Astrocyte (in vitro differentiated cells and primary cell): ENCODE measurements around the gene ERG28.

Experiments
- EZH2 ChIP-seq: IDR thresholded peaks from 2 replicates; pipeline ENCODE4 v1.6.1; 2012; ENCODE audit warnings: mild to moderate bottlenecking, low read length, inconsistent platforms; ENCODE audit not compliant: insufficient read depth
- TF ChIP-seq, protein P1 (sequence below): IDR thresholded peaks from 2 replicates; pipeline ENCODE4 v1.5.1; 2011; ENCODE audit warnings: low read depth, mild to moderate bottlenecking, inconsistent platforms, low read length, moderate library complexity; ENCODE audit not compliant: insufficient read depth

DNA sequence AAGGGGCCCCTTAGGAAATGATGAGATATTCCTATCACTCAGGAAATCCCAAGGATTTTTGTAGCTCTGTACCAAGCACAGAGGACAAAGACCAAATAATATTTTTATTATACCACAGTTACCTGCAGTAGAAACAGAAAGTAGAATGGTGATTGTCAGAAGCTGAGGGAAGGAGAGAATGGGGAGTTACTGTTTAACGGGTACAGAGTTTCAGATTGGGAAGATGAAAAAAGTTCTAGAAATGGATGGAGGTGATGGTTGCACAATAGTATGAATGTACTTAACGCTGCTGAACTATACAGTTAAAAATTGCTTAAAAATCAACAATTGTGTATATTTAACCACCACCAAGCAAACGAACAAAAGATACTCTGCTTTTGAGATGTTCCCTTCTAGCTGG lies 58.2 kb downstream of the ERG28 start:
- TF ChIP-seq, protein P1, sequence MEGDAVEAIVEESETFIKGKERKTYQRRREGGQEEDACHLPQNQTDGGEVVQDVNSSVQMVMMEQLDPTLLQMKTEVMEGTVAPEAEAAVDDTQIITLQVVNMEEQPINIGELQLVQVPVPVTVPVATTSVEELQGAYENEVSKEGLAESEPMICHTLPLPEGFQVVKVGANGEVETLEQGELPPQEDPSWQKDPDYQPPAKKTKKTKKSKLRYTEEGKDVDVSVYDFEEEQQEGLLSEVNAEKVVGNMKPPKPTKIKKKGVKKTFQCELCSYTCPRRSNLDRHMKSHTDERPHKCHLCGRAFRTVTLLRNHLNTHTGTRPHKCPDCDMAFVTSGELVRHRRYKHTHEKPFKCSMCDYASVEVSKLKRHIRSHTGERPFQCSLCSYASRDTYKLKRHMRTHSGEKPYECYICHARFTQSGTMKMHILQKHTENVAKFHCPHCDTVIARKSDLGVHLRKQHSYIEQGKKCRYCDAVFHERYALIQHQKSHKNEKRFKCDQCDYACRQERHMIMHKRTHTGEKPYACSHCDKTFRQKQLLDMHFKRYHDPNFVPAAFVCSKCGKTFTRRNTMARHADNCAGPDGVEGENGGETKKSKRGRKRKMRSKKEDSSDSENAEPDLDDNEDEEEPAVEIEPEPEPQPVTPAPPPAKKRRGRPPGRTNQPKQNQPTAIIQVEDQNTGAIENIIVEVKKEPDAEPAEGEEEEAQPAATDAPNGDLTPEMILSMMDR = no peak
- TF ChIP-seq EZH2 = no peak
